Choroid plexus epithelial cell (primary cell): ENCODE results near the gene PIGC.

Source experiments
- DNase-seq: peaks from one replicate; pipeline ENCODE4 v3.0.0-alpha.2; 2010; ENCODE audit warnings: low read depth
- H3K4me3 ChIP-seq: 2 replicates; pipeline ENCODE4 v1.5.1; 2011; ENCODE audit warnings: low read depth, mild to moderate bottlenecking, control low read depth, low read length, moderate library complexity
- TF ChIP-seq, protein P1 (sequence below): conservative IDR thresholded peaks from 2 replicates; pipeline ENCODE4 v1.5.1; 2011; ENCODE audit warnings: low read depth, mild to moderate bottlenecking, control low read depth, inconsistent platforms, low read length, moderate library complexity

PIGC gene

DNA sequence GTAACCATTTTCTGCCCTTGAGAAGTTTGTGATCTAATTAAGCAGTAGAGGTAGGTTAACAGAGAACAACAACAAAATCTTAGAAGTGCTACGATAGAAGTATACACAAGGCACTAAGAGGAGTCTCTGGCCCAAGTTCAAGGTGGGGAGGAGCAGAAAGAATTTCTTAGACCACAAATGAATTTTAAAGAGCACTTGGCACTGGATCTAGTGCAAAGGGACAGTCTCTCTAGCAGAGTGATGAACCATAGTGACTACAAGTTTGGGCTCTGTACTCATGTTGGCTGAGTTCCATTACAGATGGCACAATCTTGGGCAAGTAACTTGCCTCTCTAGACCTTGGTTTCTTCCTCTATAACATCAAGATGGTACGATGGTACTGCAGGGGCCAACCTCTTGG, 33.3 kb upstream of the PIGC start:
- no peak overlapping the region for H3K4me3 ChIP-seq
- no peak for DNase-seq
- TF ChIP-seq, protein P1, sequence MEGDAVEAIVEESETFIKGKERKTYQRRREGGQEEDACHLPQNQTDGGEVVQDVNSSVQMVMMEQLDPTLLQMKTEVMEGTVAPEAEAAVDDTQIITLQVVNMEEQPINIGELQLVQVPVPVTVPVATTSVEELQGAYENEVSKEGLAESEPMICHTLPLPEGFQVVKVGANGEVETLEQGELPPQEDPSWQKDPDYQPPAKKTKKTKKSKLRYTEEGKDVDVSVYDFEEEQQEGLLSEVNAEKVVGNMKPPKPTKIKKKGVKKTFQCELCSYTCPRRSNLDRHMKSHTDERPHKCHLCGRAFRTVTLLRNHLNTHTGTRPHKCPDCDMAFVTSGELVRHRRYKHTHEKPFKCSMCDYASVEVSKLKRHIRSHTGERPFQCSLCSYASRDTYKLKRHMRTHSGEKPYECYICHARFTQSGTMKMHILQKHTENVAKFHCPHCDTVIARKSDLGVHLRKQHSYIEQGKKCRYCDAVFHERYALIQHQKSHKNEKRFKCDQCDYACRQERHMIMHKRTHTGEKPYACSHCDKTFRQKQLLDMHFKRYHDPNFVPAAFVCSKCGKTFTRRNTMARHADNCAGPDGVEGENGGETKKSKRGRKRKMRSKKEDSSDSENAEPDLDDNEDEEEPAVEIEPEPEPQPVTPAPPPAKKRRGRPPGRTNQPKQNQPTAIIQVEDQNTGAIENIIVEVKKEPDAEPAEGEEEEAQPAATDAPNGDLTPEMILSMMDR = no peak

DNA sequence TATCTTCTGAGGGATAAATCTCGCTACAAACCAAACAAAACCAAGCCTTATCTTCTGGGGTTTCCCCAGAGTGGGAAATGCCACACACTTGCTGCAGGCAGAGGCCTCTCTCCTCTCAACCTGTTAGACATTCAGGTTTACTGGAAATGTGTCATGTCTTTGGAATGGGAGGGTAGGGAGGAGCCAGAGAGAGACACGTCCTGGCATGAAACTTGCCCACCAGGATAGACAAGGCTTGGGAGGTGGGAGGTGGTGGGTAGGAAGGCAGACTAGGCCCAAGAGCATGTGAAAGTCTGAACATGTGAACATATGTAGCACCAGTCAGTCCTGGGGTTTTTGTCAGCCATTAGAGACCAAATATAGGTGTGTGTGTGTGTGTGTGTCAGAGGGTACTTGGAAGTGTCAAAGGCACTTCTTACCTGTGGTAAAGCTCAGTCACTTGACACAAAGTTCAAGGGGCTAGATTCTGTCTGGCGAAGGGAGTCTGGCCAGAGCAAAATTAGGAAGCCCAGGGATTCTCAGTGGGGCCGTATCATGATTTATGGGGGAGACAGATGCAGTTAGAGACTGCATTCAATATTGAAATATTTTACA, 32.4 kb upstream of the PIGC start:
- TF ChIP-seq, protein P1 = no peak
- DNase-seq = peak; percentile 30
- H3K4me3 ChIP-seq = no peak overlapping the region

- TF ChIP-seq, protein P1 = no peak
- no peak overlapping the region for H3K4me3 ChIP-seq
- no peak for DNase-seq
These were observed 30.0 kb upstream of the PIGC start for GRCh38 chr1:172473842-172474241.

- DNase-seq = no peak
- H3K4me3 ChIP-seq = no peak overlapping the region
- TF ChIP-seq, protein P1 = no peak
These were observed 29.4 kb upstream of the PIGC start for GRCh38 chr1:172473302-172473701.

DNA sequence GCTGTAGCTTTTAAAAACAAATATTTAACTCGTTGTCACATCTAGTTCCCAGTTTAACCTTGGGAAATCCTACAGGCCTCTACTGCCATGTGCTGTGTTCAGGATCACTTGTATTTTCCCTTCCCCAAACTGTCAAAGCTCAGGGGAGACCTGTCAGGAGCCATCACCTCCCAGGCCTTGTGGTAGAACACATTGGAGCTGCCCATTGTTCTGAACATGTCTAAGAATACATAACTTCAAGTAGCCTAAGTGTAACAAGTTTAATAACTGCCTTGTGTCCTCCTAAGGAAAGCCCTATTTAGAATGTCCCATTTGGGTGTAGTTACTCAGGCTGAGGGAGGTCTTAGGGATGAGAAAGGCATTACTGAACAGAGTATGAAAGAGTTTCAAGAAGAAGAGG, 28.6 kb upstream of the PIGC start:
- DNase-seq = no peak
- H3K4me3 ChIP-seq = no peak overlapping the region
- TF ChIP-seq, protein P1 = no peak

- DNase-seq = no peak
- TF ChIP-seq, protein P1 = no peak
- no peak overlapping the region for H3K4me3 ChIP-seq
These were observed 27.8 kb upstream of the PIGC start for GRCh38 chr1:172471666-172472065.

- DNase-seq = no peak
- TF ChIP-seq, protein P1 = no peak
- no peak overlapping the region for H3K4me3 ChIP-seq
These were observed 26.3 kb upstream of the PIGC start for GRCh38 chr1:172470149-172470548.
